PFSK-1 (cell line): ENCODE measurements around the gene APELA.

Experiments used
- FOXP2 ChIP-seq: optimal IDR thresholded peaks from 2 replicates; pipeline ENCODE3; 2011; ENCODE audit warnings: borderline replicate concordance, control low read depth, inconsistent platforms; ENCODE audit not compliant: insufficient read depth; ENCODE audit errors: extremely low read length, extremely low read depth
- POLR2AphosphoS5 ChIP-seq: IDR thresholded peaks from 2 replicates; pipeline ENCODE4 v1.6.1; 2012; ENCODE audit warnings: low read depth, mild to moderate bottlenecking, control low read depth, low read length, moderate library complexity
- SIN3A ChIP-seq: IDR thresholded peaks from 2 replicates; pipeline ENCODE4 v1.6.1; 2012; ENCODE audit warnings: mild to moderate bottlenecking, low read length, moderate library complexity, borderline replicate concordance; ENCODE audit not compliant: insufficient read depth
- TAF1 ChIP-seq: IDR thresholded peaks from 2 replicates; pipeline ENCODE4 v1.6.1; 2012; ENCODE audit warnings: low read length, control low read depth, borderline replicate concordance; ENCODE audit not compliant: insufficient read depth
- TF ChIP-seq, protein P1 (sequence below), 2 experiments: IDR thresholded peaks; 2 replicates each; pipeline versions ENCODE4 v1.6.1 to v1.8.0; 2011 to 2012; ENCODE audit warnings: low read depth in 2 of 2, low read length in 2 of 2, control low read depth in 1 of 2, inconsistent platforms in 1 of 2, mild to moderate bottlenecking in 1 of 2, moderate library complexity in 1 of 2; ENCODE audit not compliant: insufficient read depth in 1 of 2

The APELA gene

DNA sequence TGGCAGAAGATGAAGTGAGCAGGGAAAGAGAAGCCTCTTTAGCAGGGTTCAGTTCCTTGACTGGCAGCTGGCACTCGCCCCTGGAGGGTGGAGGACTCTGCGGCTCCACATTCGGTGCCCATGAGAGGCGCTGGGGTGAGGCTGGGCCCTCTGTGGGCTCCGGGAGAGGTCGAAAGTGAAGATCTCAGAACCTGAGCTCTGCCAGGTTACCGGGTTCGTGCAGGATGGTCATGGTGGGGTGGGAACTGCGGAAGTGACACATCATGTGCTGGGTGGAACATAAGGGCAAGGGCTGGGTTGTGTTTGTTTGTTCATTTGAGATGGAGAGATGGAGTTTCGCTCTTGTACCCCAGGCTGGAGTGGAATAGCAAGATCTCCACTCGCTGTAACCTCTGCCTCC, 56.3 kb downstream of the APELA start:
- TF ChIP-seq TAF1 (no peak), SIN3A (no peak), FOXP2 (no peak), POLR2AphosphoS5 (no peak)
- TF ChIP-seq, protein P1, sequence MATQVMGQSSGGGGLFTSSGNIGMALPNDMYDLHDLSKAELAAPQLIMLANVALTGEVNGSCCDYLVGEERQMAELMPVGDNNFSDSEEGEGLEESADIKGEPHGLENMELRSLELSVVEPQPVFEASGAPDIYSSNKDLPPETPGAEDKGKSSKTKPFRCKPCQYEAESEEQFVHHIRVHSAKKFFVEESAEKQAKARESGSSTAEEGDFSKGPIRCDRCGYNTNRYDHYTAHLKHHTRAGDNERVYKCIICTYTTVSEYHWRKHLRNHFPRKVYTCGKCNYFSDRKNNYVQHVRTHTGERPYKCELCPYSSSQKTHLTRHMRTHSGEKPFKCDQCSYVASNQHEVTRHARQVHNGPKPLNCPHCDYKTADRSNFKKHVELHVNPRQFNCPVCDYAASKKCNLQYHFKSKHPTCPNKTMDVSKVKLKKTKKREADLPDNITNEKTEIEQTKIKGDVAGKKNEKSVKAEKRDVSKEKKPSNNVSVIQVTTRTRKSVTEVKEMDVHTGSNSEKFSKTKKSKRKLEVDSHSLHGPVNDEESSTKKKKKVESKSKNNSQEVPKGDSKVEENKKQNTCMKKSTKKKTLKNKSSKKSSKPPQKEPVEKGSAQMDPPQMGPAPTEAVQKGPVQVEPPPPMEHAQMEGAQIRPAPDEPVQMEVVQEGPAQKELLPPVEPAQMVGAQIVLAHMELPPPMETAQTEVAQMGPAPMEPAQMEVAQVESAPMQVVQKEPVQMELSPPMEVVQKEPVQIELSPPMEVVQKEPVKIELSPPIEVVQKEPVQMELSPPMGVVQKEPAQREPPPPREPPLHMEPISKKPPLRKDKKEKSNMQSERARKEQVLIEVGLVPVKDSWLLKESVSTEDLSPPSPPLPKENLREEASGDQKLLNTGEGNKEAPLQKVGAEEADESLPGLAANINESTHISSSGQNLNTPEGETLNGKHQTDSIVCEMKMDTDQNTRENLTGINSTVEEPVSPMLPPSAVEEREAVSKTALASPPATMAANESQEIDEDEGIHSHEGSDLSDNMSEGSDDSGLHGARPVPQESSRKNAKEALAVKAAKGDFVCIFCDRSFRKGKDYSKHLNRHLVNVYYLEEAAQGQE (IDR thresholded peaks at IDR 0.05; ENCODE audit: insufficient read depth in 1 of 2, low read depth in 2 of 2, low read length in 2 of 2) = no peak

DNA sequence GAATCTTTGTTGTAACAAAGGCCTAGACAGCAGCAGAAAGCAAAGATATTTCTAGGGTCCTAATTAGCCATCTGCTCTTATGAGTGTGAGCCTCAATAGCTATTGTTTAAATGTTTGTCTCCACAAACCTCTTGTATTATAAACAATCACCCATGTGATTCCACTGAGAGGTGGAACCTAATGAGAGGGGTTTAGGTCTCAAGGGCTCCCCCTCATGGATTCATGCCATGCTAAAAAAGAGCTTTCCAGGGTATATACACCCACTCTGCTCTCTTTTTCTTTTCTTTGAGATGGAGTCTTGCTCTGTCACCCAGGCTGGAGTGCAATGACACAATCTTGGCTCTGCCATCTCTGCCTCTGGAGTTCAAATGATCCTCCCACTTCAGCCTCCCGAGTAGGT, 58.4 kb downstream of the APELA start:
- TF ChIP-seq, protein P1 (IDR thresholded peaks at IDR 0.05; ENCODE audit: insufficient read depth in 1 of 2, low read depth in 2 of 2, low read length in 2 of 2) = no peak
- TF ChIP-seq TAF1 = no peak
- TF ChIP-seq SIN3A = no peak
- no peak for TF ChIP-seq POLR2AphosphoS5
- TF ChIP-seq FOXP2 = no peak

DNA sequence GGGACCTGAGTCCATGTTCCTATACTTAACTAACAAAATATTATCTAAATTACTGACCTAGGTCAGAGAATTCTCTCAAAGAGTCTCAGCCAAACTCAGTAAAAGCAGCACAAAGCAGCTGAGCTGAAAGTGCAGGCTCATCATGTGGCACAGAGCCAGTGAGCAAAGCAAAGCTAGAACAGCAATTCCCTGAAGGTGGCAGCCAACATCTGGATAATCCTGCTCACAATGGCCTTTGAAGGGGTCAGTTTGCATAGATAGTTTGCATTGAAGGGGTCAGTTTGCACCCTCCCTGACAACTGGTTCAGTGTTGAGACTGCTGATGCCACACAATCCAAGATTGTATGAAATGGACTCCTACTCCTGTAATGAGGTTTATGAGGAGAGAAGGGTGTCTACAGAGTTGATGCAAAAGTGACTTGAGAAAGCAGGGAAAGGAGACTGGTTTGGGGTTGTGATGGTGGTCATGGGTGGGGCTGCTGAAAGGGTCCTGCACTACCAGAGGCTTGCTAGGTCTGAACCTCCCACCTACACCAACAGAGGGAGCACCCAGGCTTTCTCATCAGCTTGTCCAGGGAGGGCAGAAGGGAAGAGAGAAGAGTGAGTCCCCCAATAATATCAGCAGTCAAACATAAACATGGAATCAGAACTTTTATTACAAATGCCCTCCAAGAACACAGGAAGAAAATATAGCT, 60.7 kb downstream of the APELA start:
- TF ChIP-seq FOXP2 = no peak
- no peak for TF ChIP-seq TAF1
- no peak for TF ChIP-seq SIN3A
- TF ChIP-seq, protein P1 (IDR thresholded peaks at IDR 0.05; ENCODE audit: insufficient read depth in 1 of 2, low read depth in 2 of 2, low read length in 2 of 2) = no peak
- TF ChIP-seq POLR2AphosphoS5 = no peak

DNA sequence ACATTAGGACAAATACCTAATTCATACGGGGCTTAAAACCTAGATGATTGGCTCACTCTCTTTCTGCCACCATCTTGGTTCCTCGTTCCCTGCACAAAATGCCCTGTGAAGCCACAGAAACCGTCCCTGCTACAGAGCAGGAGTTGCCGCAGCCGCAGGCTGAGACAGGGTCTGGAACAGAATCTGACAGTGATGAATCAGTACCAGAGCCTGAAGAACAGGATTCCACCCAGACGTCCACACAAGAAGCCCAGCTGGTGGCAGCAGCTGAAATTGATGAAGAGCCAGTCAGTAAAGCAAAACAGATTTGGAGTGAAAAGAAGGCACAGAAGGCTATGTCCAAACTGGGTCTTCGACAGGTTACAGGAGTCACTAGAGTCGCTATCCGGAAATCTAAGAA, 66.2 kb downstream of the APELA start:
- TF ChIP-seq, protein P1 (IDR thresholded peaks at IDR 0.05; ENCODE audit: insufficient read depth in 1 of 2, low read depth in 2 of 2, low read length in 2 of 2) = no peak
- TF ChIP-seq POLR2AphosphoS5 = no peak
- TF ChIP-seq FOXP2 = no peak
- no peak for TF ChIP-seq SIN3A
- TF ChIP-seq TAF1 = no peak
